ENCODE measurements around the gene DTX1. TPM values are rescaled to one million over a fixed set of nuclear protein-coding genes. Genes with fewer than 3 reads are reported as not detected.

DTX1 gene
- total and polyA plus RNA-seq, 4 donors, result 2.1 to 33.2 (median 10.0) TPM

DNA sequence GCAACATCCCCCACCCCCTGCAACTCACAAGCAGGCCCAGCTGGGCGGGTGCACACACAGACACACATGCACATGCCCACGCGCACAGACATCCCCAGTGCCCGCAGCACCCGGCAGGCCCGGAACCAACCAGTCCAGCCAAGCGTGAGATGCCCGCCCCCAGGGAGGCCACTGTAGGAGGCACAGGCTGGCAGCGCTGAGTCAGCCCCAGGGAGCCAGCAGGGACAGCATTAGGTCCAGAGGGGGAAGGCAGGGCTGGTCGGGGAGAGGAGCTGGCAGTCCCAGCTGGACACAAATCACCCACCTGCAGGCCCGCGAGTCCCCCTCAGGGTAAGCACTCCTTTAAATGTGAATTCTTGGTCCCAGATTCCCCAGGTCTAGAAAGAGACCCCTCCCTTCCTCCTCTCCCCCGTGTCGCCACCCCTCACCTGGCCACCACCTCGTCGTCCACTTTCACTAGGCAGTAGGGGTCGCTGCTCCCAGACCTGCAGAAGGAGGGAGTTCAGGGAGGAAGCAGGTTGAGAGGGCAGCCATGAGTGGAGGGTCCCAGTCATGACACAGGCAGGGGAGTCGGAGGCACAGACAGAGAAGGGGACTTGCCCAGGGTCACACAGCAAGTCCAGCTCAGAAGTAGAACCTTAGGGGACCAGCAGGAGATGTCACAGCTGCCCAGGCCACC, 74.1 kb downstream of the DTX1 start:
- H3K9ac ChIP-seq (ENCODE audit: low read depth in 1 of 2, low read length in 2 of 2), result no peak overlapping the region
- H3K36me3 ChIP-seq (ENCODE audit: control insufficient read depth in 4 of 4, insufficient read depth in 3 of 4, low read depth in 1 of 4, low read length in 3 of 4), result no peaks in the 10 kb centered on the region
- peaks cover 0 to 5% (median 0%) of the 10 kb centered on the region in 4 donors for H3K27me3 ChIP-seq (ENCODE audit: control insufficient read depth in 4 of 4, insufficient read depth in 4 of 4, low read length in 3 of 4)
- no peaks in the 10 kb centered on the region for H3K9me3 ChIP-seq (ENCODE audit: control insufficient read depth in 4 of 4, low read length in 3 of 4)
- H3K27ac ChIP-seq (ENCODE audit: low read depth in 1 of 2, low read length in 2 of 2), result no peak overlapping the region
- no peak for TF ChIP-seq YY1 (IDR thresholded peaks at IDR 0.05)
- TF ChIP-seq HNF4A (conservative IDR thresholded peaks at IDR 0.05), result no peak
- TF ChIP-seq, protein P1, sequence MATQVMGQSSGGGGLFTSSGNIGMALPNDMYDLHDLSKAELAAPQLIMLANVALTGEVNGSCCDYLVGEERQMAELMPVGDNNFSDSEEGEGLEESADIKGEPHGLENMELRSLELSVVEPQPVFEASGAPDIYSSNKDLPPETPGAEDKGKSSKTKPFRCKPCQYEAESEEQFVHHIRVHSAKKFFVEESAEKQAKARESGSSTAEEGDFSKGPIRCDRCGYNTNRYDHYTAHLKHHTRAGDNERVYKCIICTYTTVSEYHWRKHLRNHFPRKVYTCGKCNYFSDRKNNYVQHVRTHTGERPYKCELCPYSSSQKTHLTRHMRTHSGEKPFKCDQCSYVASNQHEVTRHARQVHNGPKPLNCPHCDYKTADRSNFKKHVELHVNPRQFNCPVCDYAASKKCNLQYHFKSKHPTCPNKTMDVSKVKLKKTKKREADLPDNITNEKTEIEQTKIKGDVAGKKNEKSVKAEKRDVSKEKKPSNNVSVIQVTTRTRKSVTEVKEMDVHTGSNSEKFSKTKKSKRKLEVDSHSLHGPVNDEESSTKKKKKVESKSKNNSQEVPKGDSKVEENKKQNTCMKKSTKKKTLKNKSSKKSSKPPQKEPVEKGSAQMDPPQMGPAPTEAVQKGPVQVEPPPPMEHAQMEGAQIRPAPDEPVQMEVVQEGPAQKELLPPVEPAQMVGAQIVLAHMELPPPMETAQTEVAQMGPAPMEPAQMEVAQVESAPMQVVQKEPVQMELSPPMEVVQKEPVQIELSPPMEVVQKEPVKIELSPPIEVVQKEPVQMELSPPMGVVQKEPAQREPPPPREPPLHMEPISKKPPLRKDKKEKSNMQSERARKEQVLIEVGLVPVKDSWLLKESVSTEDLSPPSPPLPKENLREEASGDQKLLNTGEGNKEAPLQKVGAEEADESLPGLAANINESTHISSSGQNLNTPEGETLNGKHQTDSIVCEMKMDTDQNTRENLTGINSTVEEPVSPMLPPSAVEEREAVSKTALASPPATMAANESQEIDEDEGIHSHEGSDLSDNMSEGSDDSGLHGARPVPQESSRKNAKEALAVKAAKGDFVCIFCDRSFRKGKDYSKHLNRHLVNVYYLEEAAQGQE (IDR thresholded peaks at IDR 0.05), result no peak
- TF ChIP-seq, protein P2, sequence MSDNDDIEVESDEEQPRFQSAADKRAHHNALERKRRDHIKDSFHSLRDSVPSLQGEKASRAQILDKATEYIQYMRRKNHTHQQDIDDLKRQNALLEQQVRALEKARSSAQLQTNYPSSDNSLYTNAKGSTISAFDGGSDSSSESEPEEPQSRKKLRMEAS (IDR thresholded peaks at IDR 0.05), result no peak
- TF ChIP-seq TAF1 (conservative IDR thresholded peaks at IDR 0.05), result no peak
- TF ChIP-seq, protein P3, sequence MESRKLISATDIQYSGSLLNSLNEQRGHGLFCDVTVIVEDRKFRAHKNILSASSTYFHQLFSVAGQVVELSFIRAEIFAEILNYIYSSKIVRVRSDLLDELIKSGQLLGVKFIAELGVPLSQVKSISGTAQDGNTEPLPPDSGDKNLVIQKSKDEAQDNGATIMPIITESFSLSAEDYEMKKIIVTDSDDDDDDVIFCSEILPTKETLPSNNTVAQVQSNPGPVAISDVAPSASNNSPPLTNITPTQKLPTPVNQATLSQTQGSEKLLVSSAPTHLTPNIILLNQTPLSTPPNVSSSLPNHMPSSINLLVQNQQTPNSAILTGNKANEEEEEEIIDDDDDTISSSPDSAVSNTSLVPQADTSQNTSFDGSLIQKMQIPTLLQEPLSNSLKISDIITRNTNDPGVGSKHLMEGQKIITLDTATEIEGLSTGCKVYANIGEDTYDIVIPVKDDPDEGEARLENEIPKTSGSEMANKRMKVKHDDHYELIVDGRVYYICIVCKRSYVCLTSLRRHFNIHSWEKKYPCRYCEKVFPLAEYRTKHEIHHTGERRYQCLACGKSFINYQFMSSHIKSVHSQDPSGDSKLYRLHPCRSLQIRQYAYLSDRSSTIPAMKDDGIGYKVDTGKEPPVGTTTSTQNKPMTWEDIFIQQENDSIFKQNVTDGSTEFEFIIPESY (IDR thresholded peaks at IDR 0.05), result no peak
- TF ChIP-seq GABPA (IDR thresholded peaks at IDR 0.05 in 1 of 2, conservative IDR thresholded peaks at IDR 0.05 in 1 of 2), result no peak
- TF ChIP-seq RXRA (IDR thresholded peaks at IDR 0.05), result no peak
- TF ChIP-seq, protein P4, sequence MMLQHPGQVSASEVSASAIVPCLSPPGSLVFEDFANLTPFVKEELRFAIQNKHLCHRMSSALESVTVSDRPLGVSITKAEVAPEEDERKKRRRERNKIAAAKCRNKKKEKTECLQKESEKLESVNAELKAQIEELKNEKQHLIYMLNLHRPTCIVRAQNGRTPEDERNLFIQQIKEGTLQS (IDR thresholded peaks at IDR 0.05), result no peak
- TF ChIP-seq SP1 (IDR thresholded peaks at IDR 0.05), result no peak
- TF ChIP-seq JUND (IDR thresholded peaks at IDR 0.05), result no peak
- peaks cover 0 to 4% (median 2%) of the 10 kb centered on the region in 4 donors for H3K4me1 ChIP-seq (ENCODE audit: control insufficient read depth in 4 of 4, insufficient read depth in 4 of 4, low read length in 3 of 4)
- no peak for DNase-seq (ENCODE audit: low spot score)
- 65% methylated on average over 18 of the region's 18 CpGs for WGBS
- H3K4me3 ChIP-seq (ENCODE audit: low read depth in 1 of 3, low read length in 3 of 3), result no peak overlapping the region

DNA sequence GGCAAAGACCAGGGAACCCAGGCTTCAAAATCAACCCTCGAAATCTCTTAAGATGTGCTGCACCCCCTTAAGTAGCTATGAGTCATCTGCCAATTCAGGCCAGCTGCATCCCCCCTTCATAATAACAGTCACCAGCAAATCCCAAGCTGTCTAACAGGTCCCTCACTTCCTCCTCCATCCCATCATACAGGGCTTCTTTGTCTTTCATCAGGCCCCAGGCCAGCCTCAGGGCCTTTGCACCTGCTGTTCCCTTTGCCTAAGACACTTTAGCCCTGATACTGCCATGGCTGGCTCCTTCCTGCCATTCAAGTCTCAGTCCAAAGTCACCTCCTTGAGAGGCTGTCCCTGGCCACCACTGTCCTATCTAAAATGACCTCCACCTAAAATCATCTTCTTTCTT, 75.0 kb downstream of the DTX1 start:
- Histone ChIP-seq H3K4me1 (ENCODE audit: control insufficient read depth in 4 of 4, insufficient read depth in 4 of 4, low read length in 3 of 4) (peaks cover 0 to 4% (median 3%) of the 10 kb centered on the region in 4 donors), H3K9me3 (ENCODE audit: control insufficient read depth in 4 of 4, low read length in 3 of 4) (no peaks in the 10 kb centered on the region), H3K27me3 (ENCODE audit: control insufficient read depth in 4 of 4, insufficient read depth in 4 of 4, low read length in 3 of 4) (peaks cover 0 to 5% (median 1%) of the 10 kb centered on the region in 4 donors), H3K36me3 (ENCODE audit: control insufficient read depth in 4 of 4, insufficient read depth in 3 of 4, low read depth in 1 of 4, low read length in 3 of 4) (no peaks in the 10 kb centered on the region), H3K4me3 (ENCODE audit: low read depth in 1 of 3, low read length in 3 of 3) (no peak overlapping the region), H3K9ac (ENCODE audit: low read depth in 1 of 2, low read length in 2 of 2) (no peak overlapping the region), H3K27ac (ENCODE audit: low read depth in 1 of 2, low read length in 2 of 2) (no peak overlapping the region)
- DNase-seq (ENCODE audit: low spot score), result no peak
- 86% methylated on average over 1 of the region's 1 CpG for WGBS
- TF ChIP-seq, protein P5, sequence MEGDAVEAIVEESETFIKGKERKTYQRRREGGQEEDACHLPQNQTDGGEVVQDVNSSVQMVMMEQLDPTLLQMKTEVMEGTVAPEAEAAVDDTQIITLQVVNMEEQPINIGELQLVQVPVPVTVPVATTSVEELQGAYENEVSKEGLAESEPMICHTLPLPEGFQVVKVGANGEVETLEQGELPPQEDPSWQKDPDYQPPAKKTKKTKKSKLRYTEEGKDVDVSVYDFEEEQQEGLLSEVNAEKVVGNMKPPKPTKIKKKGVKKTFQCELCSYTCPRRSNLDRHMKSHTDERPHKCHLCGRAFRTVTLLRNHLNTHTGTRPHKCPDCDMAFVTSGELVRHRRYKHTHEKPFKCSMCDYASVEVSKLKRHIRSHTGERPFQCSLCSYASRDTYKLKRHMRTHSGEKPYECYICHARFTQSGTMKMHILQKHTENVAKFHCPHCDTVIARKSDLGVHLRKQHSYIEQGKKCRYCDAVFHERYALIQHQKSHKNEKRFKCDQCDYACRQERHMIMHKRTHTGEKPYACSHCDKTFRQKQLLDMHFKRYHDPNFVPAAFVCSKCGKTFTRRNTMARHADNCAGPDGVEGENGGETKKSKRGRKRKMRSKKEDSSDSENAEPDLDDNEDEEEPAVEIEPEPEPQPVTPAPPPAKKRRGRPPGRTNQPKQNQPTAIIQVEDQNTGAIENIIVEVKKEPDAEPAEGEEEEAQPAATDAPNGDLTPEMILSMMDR (IDR thresholded peaks at IDR 0.05; ENCODE audit: low read depth, low read length, missing input control), result no peak
- no peak for TF ChIP-seq GABPA (IDR thresholded peaks at IDR 0.05 in 1 of 2, conservative IDR thresholded peaks at IDR 0.05 in 1 of 2)
- TF ChIP-seq FOXA1 (IDR thresholded peaks at IDR 0.05), result no peak

Measured in liver (tissue), 9 donors.